Panc1 (cell line): ENCODE results near the gene CORO2B. TPM values are rescaled to one million over a fixed set of nuclear protein-coding genes. Genes with fewer than 3 reads are reported as not detected.

ENCODE experiments used
- ATAC-seq: fragments of 200-7000 bp; cut with Tn5 transposase; 2 replicates; pipeline ENCODE4 v1.9.1; 2020; ENCODE audit warnings: mild to moderate bottlenecking, moderate library complexity
- BruUV-seq: library from RNA; stranded (reverse); fragments of 400-500 nt; replicated peaks from 2 replicates; lab custom pipeline; 2021; lab: Mats Ljungman, UMichigan
- CTCF ChIA-PET: fragments of 300-600 bp; sonication (Branson Sonifier 250); formaldehyde crosslinking; loops from one replicate; lab custom pipeline; 2022; ENCODE audit warnings: antibody characterized with exemption; lab: Charles Lee
- POLR2A ChIA-PET: fragments of 300-600 bp; sonication (Branson Sonifier 250); formaldehyde crosslinking; loops from one replicate; lab custom pipeline; 2022; ENCODE audit warnings: antibody characterized with exemption; lab: Charles Lee
- DNase-seq: peaks from one replicate; pipeline ENCODE4 v3.0.0-alpha.2; 2010; ENCODE audit warnings: low read depth, low spot score
- H3K27ac ChIP-seq: 2 replicates; pipeline ENCODE4 v1.5.1; 2011; ENCODE audit warnings: mild to moderate bottlenecking, low read length, inconsistent platforms
- H3K27me3 ChIP-seq: fragments of 200-500 bp; sonication (Bioruptor generic); 2 replicates; pipeline ENCODE4 v1.6.0; 2014; ENCODE audit warnings: low read length, inconsistent platforms; ENCODE audit not compliant: control insufficient read depth, insufficient read depth
- H3K36me3 ChIP-seq: fragments of 200-500 bp; sonication (Bioruptor generic); 2 replicates; pipeline ENCODE4 v1.5.1; 2014; ENCODE audit warnings: inconsistent platforms, mild to moderate bottlenecking, low read length, moderate library complexity; ENCODE audit not compliant: control insufficient read depth, insufficient read depth
- H3K4me1 ChIP-seq: 2 replicates; pipeline ENCODE4 v1.5.1; 2011; ENCODE audit warnings: inconsistent platforms, mild to moderate bottlenecking, low read length, moderate library complexity; ENCODE audit not compliant: control insufficient read depth, insufficient read depth
- H3K4me3 ChIP-seq, 2 experiments: 2 replicates each; pipeline ENCODE4 v1.5.1; 2011 to 2012; ENCODE audit warnings: low read depth in 2 of 2, low read length in 2 of 2, mild to moderate bottlenecking in 2 of 2, inconsistent platforms in 1 of 2, moderate library complexity in 1 of 2
- H3K9me3 ChIP-seq: fragments of 200-500 bp; sonication (Bioruptor generic); 2 replicates; pipeline ENCODE4 v1.5.1; 2014; ENCODE audit warnings: low read depth, mild to moderate bottlenecking, inconsistent platforms, low read length, moderate library complexity; ENCODE audit not compliant: control insufficient read depth, insufficient read depth
- POLR2AphosphoS5 ChIP-seq: IDR thresholded peaks from 2 replicates; pipeline ENCODE4 v1.6.1; 2012; ENCODE audit warnings: mild to moderate bottlenecking, low read depth, low read length, moderate library complexity
- SIN3A ChIP-seq: IDR thresholded peaks from 2 replicates; pipeline ENCODE4 v1.6.1; 2012; ENCODE audit warnings: low read depth, mild to moderate bottlenecking, low read length, moderate library complexity, borderline replicate concordance; ENCODE audit not compliant: insufficient read depth
- TCF7L2 ChIP-seq: IDR thresholded peaks from 2 replicates; pipeline ENCODE4 v1.6.1; 2011; ENCODE audit warnings: mild to moderate bottlenecking, low read depth, low read length, inconsistent platforms
- in situ Hi-C: cut with HindIII; loops from 2 replicates; pipeline ENCODE4 v1.10.0; 2016; ENCODE audit warnings: low sequenced_read_pairs, low pct_unique_long_range_greater_than_20kb
- intact Hi-C: fragments of 100-400 bp; cut with micrococcal nuclease; formaldehyde crosslinking; loops from one replicate; pipeline ENCODE4 v1.10.0; 2022; ENCODE audit not compliant: unreplicated experiment
- total RNA-seq: library from RNA; stranded (reverse); gene quantifications from one replicate; pipeline ENCODE4 v1.2.1, GENCODE V29; 2021; ENCODE audit not compliant: unreplicated experiment
- TF ChIP-seq, protein P1 (sequence below), 2 experiments: IDR thresholded peaks; 2 replicates each; pipeline ENCODE4 v1.6.1; 2011 to 2012; ENCODE audit warnings: low read depth in 2 of 2, control low read depth in 1 of 2, low read length in 1 of 2, mild to moderate bottlenecking in 1 of 2, moderate library complexity in 1 of 2; ENCODE audit not compliant: insufficient read depth in 1 of 2
- TF ChIP-seq, protein P2 (sequence below): fragments of 450-650 bp; IDR thresholded peaks from 2 replicates; pipeline ENCODE4 v1.5.1; 2017; ENCODE audit warnings: mild to moderate bottlenecking

Gene CORO2B
- total RNA-seq, 1 experiment from 2014 or later = 0.36 TPM

DNA sequence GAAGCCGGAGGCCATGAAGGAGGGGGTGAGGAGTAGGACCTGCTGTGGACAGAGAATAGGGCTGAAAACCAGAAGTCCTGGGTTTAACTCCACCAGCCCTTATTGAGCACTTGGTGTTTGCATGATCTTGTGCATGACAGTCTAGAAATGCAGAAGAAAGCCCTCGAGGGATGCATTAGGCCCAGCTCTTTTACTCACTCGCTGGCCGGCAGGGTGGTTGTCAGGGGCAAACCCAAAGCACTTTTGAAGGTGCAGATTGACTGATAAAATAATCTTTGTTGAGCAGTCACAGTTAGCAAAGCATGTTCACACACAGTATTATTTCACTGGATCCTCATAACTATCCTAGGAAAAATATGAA lies 55.3 kb downstream of the CORO2B start:
- DNase-seq (no peak), ATAC-seq (no peak)
- ChIA-PET POLR2A (no interaction called here), CTCF (no interaction called here)
- H3K4me1 ChIP-seq = no peaks in the 10 kb centered on the region
- TF ChIP-seq SIN3A (no peak), TCF7L2 (no peak), POLR2AphosphoS5 (no peak)
- TF ChIP-seq, protein P1, sequence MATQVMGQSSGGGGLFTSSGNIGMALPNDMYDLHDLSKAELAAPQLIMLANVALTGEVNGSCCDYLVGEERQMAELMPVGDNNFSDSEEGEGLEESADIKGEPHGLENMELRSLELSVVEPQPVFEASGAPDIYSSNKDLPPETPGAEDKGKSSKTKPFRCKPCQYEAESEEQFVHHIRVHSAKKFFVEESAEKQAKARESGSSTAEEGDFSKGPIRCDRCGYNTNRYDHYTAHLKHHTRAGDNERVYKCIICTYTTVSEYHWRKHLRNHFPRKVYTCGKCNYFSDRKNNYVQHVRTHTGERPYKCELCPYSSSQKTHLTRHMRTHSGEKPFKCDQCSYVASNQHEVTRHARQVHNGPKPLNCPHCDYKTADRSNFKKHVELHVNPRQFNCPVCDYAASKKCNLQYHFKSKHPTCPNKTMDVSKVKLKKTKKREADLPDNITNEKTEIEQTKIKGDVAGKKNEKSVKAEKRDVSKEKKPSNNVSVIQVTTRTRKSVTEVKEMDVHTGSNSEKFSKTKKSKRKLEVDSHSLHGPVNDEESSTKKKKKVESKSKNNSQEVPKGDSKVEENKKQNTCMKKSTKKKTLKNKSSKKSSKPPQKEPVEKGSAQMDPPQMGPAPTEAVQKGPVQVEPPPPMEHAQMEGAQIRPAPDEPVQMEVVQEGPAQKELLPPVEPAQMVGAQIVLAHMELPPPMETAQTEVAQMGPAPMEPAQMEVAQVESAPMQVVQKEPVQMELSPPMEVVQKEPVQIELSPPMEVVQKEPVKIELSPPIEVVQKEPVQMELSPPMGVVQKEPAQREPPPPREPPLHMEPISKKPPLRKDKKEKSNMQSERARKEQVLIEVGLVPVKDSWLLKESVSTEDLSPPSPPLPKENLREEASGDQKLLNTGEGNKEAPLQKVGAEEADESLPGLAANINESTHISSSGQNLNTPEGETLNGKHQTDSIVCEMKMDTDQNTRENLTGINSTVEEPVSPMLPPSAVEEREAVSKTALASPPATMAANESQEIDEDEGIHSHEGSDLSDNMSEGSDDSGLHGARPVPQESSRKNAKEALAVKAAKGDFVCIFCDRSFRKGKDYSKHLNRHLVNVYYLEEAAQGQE (IDR thresholded peaks at IDR 0.05; ENCODE audit: insufficient read depth in 1 of 2, low read depth in 2 of 2, low read length in 1 of 2) = no peak
- TF ChIP-seq, protein P2, sequence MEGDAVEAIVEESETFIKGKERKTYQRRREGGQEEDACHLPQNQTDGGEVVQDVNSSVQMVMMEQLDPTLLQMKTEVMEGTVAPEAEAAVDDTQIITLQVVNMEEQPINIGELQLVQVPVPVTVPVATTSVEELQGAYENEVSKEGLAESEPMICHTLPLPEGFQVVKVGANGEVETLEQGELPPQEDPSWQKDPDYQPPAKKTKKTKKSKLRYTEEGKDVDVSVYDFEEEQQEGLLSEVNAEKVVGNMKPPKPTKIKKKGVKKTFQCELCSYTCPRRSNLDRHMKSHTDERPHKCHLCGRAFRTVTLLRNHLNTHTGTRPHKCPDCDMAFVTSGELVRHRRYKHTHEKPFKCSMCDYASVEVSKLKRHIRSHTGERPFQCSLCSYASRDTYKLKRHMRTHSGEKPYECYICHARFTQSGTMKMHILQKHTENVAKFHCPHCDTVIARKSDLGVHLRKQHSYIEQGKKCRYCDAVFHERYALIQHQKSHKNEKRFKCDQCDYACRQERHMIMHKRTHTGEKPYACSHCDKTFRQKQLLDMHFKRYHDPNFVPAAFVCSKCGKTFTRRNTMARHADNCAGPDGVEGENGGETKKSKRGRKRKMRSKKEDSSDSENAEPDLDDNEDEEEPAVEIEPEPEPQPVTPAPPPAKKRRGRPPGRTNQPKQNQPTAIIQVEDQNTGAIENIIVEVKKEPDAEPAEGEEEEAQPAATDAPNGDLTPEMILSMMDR = no peak
- no peaks in the 10 kb centered on the region for H3K27me3 ChIP-seq
- intact Hi-C loops (no loop called here), in situ Hi-C loops (no loop called here)
- H3K4me3 ChIP-seq = no peak overlapping the region
- H3K36me3 ChIP-seq = no peaks in the 10 kb centered on the region
- no peak overlapping the region for H3K27ac ChIP-seq
- no TSS peak for BruUV-seq
- no peaks in the 10 kb centered on the region for H3K9me3 ChIP-seq

DNA sequence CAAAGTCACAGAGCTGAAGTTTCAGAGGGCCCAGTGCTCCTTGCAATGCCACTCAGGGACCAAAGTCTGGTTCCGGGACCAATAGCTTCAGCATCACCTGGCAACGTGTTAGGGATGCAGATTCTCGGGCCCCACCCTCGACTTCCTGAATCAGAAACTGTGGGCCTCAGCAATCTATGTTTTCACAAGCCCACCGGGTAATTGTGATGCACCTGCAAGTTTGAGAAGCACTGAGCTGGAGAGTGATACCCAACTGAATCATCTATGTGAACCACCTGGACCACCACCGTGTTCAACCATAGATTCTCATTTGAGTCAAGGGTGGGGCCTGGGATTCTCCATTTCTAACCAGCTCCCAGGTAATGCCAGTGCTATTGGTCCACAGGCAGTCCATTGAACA lies 55.7 kb downstream of the CORO2B start:
- no peak overlapping the region for H3K27ac ChIP-seq
- CTCF ChIA-PET = no interaction called here
- H3K4me1 ChIP-seq = no peaks in the 10 kb centered on the region

More for the DNA sequence above, 55.7 kb downstream of the CORO2B start:
- POLR2A ChIA-PET = no interaction called here
- ATAC-seq (no peak), DNase-seq (no peak)
- TF ChIP-seq, protein P2 = no peak
- TF ChIP-seq, protein P1 (IDR thresholded peaks at IDR 0.05; ENCODE audit: insufficient read depth in 1 of 2, low read depth in 2 of 2, low read length in 1 of 2) = no peak
- TF ChIP-seq POLR2AphosphoS5 (no peak), SIN3A (no peak), TCF7L2 (no peak)
- intact Hi-C loops = no loop called here
- Histone ChIP-seq H3K9me3 (no peaks in the 10 kb centered on the region), H3K27me3 (no peaks in the 10 kb centered on the region), H3K36me3 (no peaks in the 10 kb centered on the region), H3K4me3 (no peak overlapping the region)
- no TSS peak for BruUV-seq
- in situ Hi-C loops = no loop called here
